Suppressor macrophage treated with lipopolysaccharide for 1 hour (primary cell): ENCODE measurements around the gene KCTD5.

Experiments used
- DNase-seq, 3 donors: peaks; one replicate each; pipeline ENCODE4 v3.0.0-alpha.2; 2020 to 2022

The KCTD5 gene

GRCh38 chr16:2698103-2698870 lies 16.0 kb downstream of the KCTD5 start:
- DNase-seq: no peak

DNA sequence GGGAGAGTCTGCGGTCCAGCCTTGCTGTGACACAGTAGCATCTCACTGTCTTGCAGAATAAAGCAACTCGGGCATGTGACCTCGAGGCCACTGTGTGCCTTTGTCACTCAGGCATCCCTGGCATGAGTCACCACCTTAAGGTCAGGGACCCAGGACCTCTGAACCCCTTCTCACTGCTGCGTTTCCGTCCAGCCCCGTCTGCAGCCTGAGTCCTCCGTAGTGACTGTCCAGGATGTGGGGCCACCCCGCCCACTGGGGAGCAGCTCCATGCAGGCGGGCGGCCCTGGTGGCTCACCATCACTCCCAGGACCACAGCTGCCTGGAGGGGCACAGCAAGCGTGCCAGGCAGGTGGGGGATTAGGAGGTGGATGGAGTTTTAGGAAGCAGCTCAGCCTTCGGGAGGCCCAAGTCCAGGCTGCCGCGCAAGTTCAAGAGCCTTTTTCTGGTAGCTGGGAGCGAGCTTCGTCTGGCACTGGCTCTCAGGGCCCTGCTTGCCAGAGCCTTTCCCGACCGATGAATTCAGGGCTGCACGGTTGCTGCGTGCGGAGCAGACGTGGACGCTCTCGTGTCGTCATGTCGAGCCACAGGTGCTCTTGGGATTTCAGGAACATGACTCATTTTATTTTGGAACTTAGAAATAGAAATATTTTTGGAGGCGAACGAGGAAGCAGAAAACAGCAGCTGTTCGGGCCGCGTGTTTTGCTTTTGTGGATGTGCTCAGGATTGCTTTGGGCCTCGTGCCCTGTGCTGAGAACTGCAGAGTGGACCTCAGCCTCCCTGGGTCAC lies 16.8 kb downstream of the KCTD5 start:
- DNase-seq: no peak

DNA sequence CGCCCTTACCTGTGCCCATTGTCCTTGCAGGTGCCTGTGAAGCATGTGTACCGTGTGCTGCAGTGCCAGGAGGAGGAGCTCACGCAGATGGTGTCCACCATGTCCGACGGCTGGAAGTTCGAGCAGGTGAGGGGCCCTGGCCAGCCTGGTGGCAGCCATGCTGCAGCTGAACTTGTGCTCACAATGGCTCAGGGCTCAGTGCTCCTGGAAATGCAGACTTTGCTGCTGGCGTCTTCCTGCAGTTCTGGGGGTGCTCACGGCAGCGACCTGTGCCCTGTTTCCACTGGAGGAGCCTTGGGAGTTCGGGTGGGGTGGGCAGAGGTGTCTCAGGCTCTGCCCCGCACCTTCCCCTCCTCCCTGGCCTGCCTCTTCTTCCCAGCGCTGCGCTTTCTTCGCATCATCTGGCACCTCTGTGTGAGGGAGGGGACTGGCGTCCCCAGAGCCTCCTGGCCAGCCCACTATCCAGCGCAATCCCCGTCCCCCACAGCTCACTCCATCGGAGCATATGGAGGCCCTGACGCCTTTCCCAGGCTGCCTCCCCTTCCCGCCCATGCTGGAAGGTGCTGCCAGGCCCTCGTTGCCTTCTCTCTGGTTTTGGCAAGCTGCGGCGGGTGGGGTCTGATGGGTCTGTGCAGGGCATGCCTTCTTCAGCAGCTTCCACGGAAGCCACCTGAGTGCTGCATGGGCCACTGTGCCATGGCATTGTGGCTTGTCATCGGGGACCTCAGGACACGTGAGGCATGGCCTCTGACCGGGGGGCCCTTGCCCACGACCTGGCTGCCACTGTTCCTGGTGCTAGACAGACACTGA lies 17.7 kb downstream of the KCTD5 start:
- no peak for DNase-seq

- no peak for DNase-seq
These were observed 18.5 kb downstream of the KCTD5 start for GRCh38 chr16:2700786-2701185.

DNA sequence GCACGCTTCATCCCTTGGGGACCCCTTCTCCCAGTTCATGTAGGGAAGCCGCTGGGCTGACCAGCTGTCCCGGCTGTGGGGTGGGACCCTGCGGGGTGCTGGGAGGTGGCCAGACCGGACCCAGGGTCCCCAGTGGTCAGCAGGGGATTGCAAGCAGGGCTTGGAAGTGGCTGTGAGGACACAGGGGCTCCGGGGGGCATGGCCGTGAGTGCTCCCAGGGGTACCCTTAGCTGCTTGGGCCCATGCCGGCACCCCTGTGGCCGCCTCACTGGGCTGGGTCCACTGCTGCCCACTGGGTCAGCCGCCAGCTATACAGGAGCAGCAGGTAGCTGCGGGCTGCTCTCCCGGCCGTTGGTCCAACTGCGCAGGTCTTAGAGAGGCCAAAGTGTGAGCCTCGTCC lies 18.9 kb downstream of the KCTD5 start:
- DNase-seq: no peak

- DNase-seq: no peak
These were observed 19.6 kb downstream of the KCTD5 start for GRCh38 chr16:2701713-2702437.

DNA sequence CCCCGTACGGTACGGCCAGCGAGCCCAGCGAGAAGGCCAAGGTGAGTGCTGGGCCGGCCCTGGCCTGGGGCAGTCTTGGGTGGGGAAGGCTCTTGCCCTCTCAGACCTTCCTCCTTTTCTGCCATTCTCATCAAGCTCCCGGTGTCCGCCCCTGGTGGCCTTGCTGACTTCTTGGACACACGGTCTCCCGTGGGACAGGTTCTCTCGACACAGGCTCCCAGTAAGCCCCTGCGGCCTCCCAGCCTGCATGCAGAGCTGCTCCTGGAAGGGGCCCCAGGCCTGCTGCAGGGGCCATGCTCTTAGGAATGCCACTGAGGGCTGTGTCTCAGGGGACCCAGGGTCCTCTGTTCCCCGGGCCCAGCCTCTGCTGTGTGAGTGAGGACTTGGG lies 20.1 kb downstream of the KCTD5 start:
- DNase-seq: no peak

DNA sequence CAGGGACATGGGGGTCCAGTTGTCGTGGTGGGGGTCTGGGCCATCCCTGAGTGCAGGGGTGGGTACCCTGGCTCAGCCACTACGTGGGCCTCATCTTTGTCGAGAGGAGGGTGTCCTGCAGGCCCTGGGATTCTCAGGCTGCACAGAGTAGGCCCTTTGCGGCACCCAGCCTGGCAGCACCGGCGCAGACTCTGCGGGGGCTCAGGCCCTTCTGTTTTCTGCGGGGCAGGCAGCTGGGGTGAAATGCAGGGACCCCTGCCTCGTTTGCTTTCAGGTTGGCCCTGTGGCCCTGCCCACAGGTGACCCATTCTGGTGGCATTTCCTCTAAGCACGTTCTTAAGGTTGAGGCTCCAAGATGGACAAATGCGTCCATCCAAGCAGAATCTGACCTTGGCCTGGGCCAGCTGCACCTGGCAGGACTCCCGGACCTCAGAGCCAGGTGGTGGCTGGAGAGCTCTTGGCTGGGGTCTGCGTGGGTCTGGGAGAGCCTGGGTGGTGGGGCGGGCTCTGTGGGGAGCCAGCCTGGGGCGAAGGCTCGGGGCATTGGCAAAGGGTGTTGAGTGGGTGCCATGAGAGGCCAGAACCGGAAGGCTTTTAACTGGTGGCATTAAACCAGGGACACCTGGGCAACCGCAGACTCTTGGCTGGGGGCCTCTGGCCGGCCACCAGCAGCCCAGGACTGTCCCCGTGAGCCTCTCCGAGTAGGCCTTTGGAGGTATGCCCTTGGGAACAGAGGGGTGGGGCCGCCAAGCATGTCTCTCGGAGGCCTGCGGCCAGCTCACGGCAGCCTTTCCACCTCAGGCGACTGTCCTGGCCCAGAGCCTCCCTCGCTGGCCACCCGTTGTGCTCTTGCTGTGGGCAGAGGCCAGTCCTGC lies 20.8 kb downstream of the KCTD5 start:
- no peak for DNase-seq

- DNase-seq: no peak
These were observed 22.1 kb downstream of the KCTD5 start for GRCh38 chr16:2704166-2704982.

DNA sequence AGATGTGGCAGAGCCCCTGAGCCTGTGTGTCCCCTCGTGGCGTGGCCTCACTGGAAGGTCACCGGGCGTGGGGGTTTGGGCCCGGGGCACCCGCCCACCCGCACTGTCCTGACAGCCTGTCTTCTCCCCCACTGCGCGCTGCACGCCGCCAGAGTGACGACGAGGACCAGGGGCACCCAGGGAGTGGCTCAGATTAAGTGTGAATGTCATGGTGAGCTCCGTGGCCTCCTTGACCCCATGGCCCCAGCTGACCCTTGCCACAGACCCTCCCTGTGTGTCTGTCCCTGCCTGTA lies 22.6 kb downstream of the KCTD5 start:
- DNase-seq: no peak

GRCh38 chr16:2705351-2705750 lies 23.0 kb downstream of the KCTD5 start:
- no peak for DNase-seq

GRCh38 chr16:2706085-2706484 lies 23.8 kb downstream of the KCTD5 start:
- DNase-seq: no peak

DNA sequence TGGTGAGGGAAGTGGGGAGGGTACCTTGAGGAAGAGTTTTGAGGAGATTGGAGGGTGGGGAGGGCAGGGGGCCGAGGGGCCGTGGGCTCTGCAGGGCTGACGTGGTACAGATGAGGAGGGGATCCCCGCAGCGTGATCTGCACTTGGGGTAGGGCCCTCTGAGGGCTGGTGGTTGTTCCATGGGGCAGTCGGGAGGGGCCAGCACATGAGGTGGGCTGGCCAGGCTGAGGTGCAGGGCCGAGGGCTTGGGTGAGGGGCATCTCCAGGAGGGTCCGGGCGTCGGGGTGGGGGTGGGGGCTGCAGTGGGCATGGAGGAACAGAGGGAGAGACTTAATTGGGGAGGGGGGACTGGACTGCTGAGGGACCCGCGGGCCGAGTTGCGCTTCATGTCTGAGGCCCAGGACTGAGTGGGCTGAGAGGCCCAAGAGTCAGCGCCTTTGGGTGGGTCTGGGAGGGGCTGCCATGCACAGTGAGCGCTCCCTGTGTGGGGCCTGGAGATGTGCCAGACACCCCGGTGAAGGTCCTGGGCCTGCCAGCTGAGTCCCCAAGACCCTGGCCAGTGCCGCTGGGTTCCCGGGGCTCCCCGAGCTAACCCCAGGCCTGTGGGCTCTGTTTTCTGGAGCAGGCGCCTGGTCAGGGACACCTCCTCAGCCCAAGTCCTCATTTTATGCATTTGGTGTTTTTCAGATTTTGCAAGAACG lies 24.4 kb downstream of the KCTD5 start:
- DNase-seq: no peak

DNA sequence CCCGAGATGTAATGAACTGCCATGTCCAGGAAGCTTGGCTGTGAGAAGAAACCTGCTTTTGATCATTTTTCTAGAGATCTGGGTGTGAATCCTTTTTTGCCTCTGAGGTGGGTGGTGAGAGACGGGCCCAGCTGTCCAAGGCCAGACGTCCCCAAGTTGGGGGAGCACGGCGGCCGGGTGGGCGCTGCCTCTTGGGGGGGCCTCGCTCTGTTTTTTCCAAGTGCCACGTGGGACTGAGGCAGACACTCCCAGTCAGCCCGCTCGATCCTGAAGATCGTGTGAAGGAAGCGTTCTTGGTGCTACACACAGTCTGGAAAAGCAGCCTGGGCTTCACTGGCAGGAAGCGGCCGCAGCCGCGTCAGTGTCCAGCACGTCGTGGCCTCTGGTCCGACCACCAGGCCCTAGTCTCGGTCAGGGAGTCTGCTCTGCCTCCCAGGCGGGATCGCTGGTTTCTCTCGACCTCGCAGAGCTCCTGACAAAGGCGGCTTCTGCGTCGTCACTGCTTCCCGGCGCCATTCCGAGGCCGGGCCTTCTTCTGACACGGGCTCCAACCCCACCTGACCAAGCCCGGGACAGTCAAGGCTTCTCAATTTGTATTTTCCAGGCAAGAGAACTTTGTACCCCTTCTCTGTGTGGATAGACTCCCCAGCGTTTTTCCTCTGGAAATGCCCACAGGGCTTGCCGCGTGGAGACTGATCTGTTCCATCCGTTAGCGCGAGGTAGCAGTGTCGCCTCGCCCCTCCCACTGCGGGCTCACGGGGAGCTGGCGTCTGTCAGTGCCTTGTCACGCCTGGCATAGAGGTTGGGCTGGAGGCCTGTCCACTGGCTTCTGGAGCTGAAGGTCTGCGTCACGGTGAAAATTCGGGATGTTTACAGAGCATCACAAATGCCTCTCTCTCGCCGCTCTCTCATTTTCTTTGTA lies 25.3 kb downstream of the KCTD5 start:
- no peak for DNase-seq

DNA sequence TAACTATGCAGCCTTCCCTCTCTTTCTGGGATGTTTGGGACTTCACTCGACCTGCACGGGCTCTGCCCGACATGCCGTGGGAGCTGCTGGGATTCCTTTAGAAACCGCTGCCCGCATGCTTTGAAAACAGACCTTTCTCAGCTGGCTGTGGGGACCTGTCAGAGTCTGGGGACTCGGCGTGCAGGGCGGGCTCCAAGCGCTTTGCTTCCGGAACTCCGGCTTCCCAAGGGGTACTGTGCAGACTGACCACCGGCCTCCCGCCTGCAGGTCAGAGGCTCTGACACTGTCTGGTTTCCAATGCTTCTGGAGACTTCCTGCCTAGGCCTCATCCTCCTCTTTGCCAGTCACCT lies 25.9 kb downstream of the KCTD5 start:
- no peak for DNase-seq

DNA sequence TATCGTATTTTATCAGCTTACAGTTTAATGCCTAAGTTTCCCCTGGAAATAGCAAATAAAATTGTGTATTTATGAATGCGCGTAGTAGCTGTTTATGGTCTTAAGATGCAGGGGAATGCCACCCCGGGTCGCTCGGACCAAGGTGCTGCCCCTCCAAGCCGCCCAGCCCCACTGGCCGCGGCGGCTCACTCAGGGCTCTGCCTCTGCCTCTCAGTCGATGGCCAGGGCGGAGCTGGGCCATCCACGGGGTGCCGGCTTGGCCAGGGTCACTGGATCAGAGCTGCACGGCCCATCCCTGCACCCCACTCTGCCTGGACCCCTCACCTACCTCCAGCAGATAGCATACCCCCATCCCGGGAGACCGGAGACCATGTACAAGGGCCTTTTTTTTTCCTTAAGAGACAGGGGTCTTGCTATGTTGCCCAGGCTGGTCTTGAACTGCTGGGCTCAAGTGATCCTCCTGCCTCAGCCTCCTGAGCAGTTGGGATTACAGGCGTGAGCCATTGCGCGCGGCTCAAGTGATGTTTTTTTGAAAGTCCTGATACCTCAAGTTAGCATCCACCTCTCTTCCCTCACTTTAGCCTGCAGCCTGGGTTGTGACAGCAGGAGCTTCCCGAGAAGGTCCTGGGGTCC lies 26.7 kb downstream of the KCTD5 start:
- DNase-seq: no peak

DNA sequence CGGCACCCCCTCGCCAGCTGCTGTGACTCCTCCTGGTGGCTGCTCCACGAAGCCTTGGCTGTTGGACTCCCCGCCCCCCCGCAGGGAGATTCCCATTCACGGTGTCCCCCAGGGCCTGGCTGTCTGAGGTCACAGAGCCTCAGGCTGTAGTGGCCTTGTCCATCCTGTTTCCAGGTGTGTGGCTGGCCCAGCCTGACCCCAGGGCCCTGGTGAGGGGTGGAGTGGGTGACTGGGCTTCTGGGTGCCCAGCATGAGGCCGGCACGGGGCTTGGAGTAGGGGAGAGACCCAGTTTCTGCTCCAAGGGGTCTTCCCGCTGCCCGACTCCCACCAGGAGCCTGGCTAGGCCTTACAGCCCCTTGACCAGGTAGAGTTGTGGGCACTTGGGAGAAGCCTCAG lies 27.3 kb downstream of the KCTD5 start:
- DNase-seq: no peak

DNA sequence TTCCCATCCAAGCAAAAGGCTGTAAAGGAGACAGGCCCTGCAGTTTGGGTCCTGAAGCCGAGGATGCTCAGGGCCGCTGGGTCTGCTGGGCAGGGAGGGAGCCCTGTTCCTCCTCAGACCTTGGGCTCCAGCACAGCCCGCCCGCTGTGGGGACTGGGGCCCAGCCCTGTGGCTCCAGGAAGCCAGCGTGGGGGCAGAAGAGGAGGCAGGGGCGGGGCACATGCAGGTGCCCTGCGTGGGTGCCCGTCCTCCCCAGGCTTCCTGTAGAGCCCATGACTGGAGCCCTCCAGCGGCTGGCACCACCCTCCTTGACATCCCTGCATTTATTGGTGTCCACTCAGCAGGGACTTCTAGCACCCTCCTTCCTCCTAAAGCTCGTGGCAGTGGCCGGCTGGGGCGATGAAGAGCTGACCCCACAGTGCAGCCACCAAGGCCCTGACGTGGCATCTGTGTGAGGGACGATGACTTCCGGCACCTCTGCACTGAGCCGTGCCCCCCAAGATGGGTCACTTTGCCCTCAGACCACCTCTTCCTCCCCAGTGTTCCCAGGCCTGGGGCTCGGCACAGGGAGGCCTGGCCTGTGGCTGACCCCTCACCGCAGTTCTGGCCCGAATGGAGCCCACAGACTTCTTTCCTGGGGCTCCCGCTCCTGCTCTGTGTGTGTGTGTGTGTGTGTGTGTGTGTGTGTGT lies 27.8 kb downstream of the KCTD5 start:
- no peak for DNase-seq
